GM12878 (cell line): Measurements from ENCODE around the gene PPP1R11. TPM values are rescaled to one million over a fixed set of nuclear protein-coding genes. Genes with fewer than 3 reads are reported as not detected.

Experiments
- HDAC2 ChIP-seq: fragments of 200-600 bp; sonication (generic); IDR thresholded peaks from 2 replicates; pipeline ENCODE4 v1.6.1; 2017
- POLR2AphosphoS2 ChIP-seq: IDR thresholded peaks from 2 replicates; pipeline ENCODE4 v1.6.1; 2011; ENCODE audit warnings: low read depth, mild to moderate bottlenecking, low read length, improper control_type of control experiment, moderate library complexity
- RAD21 ChIP-seq: IDR thresholded peaks from 2 replicates; pipeline ENCODE4 v1.6.1; 2011; ENCODE audit warnings: mild to moderate bottlenecking, low read depth, low read length, moderate library complexity; ENCODE audit not compliant: insufficient read depth
- polyA plus RNA-seq, 11 experiments: library from polyadenylated mRNA; depleted of rRNA in 4 of 11; unstranded in 6 of 11; stranded (reverse) in 5 of 11; fragments of >200 nt; fragmentation: Nextera tagmentation in 4 of 11; fragmentation: Illumina TruSeq in 1 of 11; extraction: Ambion mirVana in 4 of 11; extraction: Trizol in 1 of 11; gene quantifications; 1 replicate in 1 of 11; 2 replicates in 10 of 11; pipeline versions ENCODE4 v1.2.1 to v1.2.3, GENCODE V29; 2011 to 2016; ENCODE audit warnings: inconsistent platforms in 2 of 11, missing spikeins in 2 of 11, low read depth in 1 of 11
- total RNA-seq, 4 experiments: library from RNA; depleted of rRNA in 3 of 4; stranded (reverse); fragments of >200 nt in 3 of 4; fragmentation: Illumina TruSeq in 1 of 4; extraction: Trizol in 1 of 4; gene quantifications; 2 replicates each; pipeline versions ENCODE4 v1.2.1 to v1.2.3, GENCODE V29; 2013 to 2021
- TF ChIP-seq, protein P1 (sequence below): fragments of 450-650 bp; formaldehyde crosslinking; IDR thresholded peaks from 2 replicates; pipeline ENCODE4 v1.5.0; 2022; ENCODE audit warnings: mild to moderate bottlenecking, missing genetic modification characterization
- TF ChIP-seq, protein P2 (sequence below): IDR thresholded peaks from 2 replicates; pipeline ENCODE4 v1.6.1; 2012; ENCODE audit warnings: low read depth, low read length, improper control_type of control experiment
- TF ChIP-seq, protein P3 (sequence below), 3 experiments: IDR thresholded peaks in 2 of 3; conservative IDR thresholded peaks in 1 of 3; 2 replicates each; pipeline ENCODE4 v1.5.1; 2011; ENCODE audit warnings: low read depth in 3 of 3, low read length in 3 of 3, mild to moderate bottlenecking in 3 of 3, control low read depth in 2 of 3, moderate library complexity in 2 of 3, inconsistent platforms in 1 of 3, mixed read lengths in 1 of 3; ENCODE audit not compliant: control insufficient read depth in 2 of 3, insufficient read depth in 1 of 3; ENCODE audit errors: extremely low read depth in 1 of 3

Gene PPP1R11
- total and polyA plus RNA-seq, 10 of the 15 experiments (the other 5 are each of a cell fraction or from before 2014, with no cell fraction given) = 12.6 to 56.1 (median 33.5) TPM

DNA sequence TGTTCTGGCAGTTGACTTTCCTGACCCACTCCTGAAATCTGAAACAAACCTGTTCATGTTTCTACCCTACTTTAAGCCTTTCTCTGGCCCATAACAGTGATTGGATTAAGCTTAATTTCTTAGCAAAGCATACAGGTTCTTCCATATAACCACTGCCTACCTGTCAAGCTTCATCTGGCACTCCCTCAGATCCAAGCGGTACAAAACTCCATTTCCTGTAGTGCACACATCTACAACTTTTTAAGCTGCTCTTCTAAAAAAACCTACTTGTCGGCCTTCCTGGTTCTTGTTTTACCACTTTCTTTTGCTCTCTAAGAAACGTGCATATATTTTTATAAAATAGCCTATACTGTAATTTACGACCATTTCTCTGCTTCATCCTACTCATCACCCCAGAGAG lies 916 bp upstream of the PPP1R11 start (continued):
- TF ChIP-seq, protein P1, sequence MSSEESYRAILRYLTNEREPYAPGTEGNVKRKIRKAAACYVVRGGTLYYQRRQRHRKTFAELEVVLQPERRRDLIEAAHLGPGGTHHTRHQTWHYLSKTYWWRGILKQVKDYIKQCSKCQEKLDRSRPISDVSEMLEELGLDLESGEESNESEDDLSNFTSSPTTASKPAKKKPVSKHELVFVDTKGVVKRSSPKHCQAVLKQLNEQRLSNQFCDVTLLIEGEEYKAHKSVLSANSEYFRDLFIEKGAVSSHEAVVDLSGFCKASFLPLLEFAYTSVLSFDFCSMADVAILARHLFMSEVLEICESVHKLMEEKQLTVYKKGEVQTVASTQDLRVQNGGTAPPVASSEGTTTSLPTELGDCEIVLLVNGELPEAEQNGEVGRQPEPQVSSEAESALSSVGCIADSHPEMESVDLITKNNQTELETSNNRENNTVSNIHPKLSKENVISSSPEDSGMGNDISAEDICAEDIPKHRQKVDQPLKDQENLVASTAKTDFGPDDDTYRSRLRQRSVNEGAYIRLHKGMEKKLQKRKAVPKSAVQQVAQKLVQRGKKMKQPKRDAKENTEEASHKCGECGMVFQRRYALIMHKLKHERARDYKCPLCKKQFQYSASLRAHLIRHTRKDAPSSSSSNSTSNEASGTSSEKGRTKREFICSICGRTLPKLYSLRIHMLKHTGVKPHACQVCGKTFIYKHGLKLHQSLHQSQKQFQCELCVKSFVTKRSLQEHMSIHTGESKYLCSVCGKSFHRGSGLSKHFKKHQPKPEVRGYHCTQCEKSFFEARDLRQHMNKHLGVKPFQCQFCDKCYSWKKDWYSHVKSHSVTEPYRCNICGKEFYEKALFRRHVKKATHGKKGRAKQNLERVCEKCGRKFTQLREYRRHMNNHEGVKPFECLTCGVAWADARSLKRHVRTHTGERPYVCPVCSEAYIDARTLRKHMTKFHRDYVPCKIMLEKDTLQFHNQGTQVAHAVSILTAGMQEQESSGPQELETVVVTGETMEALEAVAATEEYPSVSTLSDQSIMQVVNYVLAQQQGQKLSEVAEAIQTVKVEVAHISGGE (CRISPR knock-in tag) = no peak
- TF ChIP-seq HDAC2 (no peak), POLR2AphosphoS2 (no peak), RAD21 (no peak)
- TF ChIP-seq, protein P2, sequence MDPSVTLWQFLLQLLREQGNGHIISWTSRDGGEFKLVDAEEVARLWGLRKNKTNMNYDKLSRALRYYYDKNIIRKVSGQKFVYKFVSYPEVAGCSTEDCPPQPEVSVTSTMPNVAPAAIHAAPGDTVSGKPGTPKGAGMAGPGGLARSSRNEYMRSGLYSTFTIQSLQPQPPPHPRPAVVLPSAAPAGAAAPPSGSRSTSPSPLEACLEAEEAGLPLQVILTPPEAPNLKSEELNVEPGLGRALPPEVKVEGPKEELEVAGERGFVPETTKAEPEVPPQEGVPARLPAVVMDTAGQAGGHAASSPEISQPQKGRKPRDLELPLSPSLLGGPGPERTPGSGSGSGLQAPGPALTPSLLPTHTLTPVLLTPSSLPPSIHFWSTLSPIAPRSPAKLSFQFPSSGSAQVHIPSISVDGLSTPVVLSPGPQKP = no peak
- TF ChIP-seq, protein P3, sequence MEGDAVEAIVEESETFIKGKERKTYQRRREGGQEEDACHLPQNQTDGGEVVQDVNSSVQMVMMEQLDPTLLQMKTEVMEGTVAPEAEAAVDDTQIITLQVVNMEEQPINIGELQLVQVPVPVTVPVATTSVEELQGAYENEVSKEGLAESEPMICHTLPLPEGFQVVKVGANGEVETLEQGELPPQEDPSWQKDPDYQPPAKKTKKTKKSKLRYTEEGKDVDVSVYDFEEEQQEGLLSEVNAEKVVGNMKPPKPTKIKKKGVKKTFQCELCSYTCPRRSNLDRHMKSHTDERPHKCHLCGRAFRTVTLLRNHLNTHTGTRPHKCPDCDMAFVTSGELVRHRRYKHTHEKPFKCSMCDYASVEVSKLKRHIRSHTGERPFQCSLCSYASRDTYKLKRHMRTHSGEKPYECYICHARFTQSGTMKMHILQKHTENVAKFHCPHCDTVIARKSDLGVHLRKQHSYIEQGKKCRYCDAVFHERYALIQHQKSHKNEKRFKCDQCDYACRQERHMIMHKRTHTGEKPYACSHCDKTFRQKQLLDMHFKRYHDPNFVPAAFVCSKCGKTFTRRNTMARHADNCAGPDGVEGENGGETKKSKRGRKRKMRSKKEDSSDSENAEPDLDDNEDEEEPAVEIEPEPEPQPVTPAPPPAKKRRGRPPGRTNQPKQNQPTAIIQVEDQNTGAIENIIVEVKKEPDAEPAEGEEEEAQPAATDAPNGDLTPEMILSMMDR (IDR thresholded peaks at IDR 0.05 in 2 of 3, conservative IDR thresholded peaks at IDR 0.05 in 1 of 3; ENCODE audit: control insufficient read depth in 2 of 3, extremely low read depth in 1 of 3, insufficient read depth in 1 of 3, low read depth in 3 of 3, low read length in 3 of 3) = no peak
- TF ChIP-seq, all 136 proteins: peak for 0
